Jurkat, Clone E6-1 (cell line): Measurements from ENCODE around the gene NYAP2. TPM values are rescaled to one million over a fixed set of nuclear protein-coding genes. Genes with fewer than 3 reads are reported as not detected.

Source experiments
- DNase-seq: peaks from one replicate; pipeline ENCODE4 v3.0.0-alpha.2; 2011; ENCODE audit warnings: low read depth, low spot score
- H3K4me3 ChIP-seq: 2 replicates; pipeline ENCODE4 v1.5.1; 2011; ENCODE audit warnings: mild to moderate bottlenecking, low read length, control low read depth, moderate library complexity
- polyA plus RNA-seq: library from polyadenylated mRNA; unstranded; fragments of >200 nt; gene quantifications from one replicate; pipeline ENCODE4 v1.2.1, GENCODE V29; 2012; ENCODE audit warnings: missing spikeins; ENCODE audit not compliant: insufficient read length, insufficient read depth

NYAP2 gene
- not detected for polyA plus RNA-seq

DNA sequence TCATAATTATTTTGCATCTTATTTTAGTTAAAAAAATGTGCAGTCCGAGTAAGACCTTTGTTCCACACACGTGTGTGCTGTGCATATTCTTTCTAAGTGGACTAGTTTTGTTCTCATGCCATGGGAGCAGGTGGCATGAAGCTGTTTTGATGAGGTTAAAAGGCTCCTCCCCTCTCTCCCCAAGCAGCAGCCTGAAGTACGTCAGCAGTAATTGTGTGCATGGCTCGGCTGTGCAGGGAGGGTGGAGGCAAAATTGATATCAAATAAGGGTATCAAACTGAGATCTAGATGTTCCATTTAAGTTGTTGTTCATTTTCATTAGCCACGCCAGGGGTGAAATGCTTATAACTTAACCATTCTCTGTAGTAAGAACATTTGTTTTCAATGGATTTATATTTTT is at the start of gene NYAP2:
Gene NYAP2, plus strand, starts transcription at position 207 of the 400 bp plus-strand sequence. CDS start 9,171 bp downstream, outside the sequence.
- DNase-seq = peak; percentile 19
- no peak within 1 kb of the TSS for H3K4me3 ChIP-seq

- DNase-seq = no peak
- H3K4me3 ChIP-seq = no peak overlapping the region
These were observed 45.9 kb upstream of the NYAP2 start for GRCh38 chr2:225353579-225354085.

GRCh38 chr2:225354281-225354774 is 45.2 kb upstream of the NYAP2 start:
- no peak overlapping the region for H3K4me3 ChIP-seq
- DNase-seq = peak; percentile 1

DNA sequence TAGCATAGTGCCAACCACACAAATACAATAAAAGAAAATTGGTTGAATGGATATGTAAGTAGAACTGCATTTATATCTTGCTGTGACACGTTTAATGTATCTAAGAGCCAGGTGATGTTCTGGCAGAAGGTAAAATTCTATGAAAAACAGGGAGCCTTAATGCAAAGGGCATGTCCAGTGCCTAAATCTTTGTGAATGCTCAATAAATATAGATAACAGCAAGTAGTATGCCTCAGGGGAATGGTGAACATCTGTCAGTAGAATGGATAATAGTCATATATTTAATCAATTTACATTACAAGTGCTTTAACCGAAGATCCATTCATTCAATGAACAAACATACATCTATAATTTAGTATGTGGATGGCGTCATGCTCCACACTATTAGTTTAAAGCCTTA is 43.7 kb upstream of the NYAP2 start:
- no peak for DNase-seq

GRCh38 chr2:225366731-225367130 is 32.8 kb upstream of the NYAP2 start:
- no peak for DNase-seq
- H3K4me3 ChIP-seq = no peak overlapping the region

More for the DNA sequence above, 43.7 kb upstream of the NYAP2 start:
- H3K4me3 ChIP-seq = no peak overlapping the region

GRCh38 chr2:225367482-225367881 is 32.0 kb upstream of the NYAP2 start:
- no peak for DNase-seq
- no peak overlapping the region for H3K4me3 ChIP-seq

DNA sequence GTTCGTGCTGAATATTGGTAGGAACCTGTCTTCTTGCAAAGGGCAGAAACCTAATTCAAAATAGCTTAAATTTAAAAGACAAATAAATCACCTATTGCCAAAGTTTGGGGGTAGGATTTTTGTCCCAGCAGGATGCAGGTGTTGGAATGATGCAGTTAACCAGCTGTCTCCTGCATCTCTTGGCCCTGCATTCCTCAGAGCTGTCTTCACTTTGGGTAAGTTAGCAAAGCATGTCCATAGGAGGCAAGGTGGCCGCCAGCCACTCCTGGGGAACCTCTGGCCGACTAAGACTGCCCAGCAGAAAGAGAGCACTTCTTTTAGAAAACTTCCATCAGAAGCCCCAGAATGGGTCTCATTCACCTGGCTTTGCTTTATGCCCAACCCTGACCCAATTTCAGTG is 20.5 kb upstream of the NYAP2 start:
- DNase-seq = no peak
- H3K4me3 ChIP-seq = no peak overlapping the region

DNA sequence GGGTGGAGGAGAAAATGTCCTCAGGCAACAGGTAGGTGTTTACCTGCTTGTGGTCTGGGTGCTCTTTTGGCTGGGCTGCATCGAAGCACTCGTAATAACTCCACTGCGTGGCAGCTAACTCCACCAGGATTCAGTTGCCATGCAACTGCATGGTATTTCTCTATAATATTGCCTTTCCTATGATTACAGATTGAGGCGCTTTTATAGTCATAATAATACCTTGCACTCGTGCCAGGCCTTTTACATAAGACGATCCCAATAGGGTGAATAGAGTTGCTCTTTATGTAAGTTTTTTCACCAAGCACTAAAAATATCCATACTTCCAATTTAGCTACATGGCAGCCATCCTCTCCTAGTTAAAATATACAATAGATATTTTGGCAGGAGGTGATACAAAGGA is 19.7 kb upstream of the NYAP2 start:
- no peak overlapping the region for H3K4me3 ChIP-seq
- no peak for DNase-seq

GRCh38 chr2:225381609-225382008 is 17.9 kb upstream of the NYAP2 start:
- DNase-seq = no peak

GRCh38 chr2:225398372-225398771 is 1.1 kb upstream of the NYAP2 start:
- no peak overlapping the region for H3K4me3 ChIP-seq
- no peak for DNase-seq

More at GRCh38 chr2:225381609-225382008, 17.9 kb upstream of the NYAP2 start:
- H3K4me3 ChIP-seq = no peak overlapping the region

DNA sequence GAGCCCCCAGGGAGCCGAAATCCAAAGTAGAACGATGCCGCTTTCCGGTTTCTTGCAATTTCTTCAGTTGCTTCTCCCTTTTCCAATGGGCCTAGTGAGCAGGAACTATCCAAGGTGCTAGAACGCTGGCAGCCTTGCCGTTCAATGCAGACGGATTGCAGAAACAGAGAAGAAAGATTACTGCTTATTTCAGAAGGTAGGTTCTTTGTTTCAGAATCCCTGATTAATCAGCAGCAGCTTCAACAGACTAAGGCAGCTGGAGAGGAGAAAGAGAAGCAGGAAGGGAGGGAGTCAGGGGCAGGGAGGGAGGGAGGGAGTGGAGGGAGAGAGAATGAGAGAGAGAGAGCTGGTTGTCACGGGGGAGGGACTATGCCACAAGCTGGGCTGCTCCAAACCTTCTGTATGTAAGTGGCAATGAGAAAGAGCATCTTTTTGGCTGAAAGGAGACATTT is 576 bp downstream of the NYAP2 start:
- peak; percentile 6 for DNase-seq

GRCh38 chr2:225400546-225401400 is 1.3 kb downstream of the NYAP2 start:
- no peak for DNase-seq
- H3K4me3 ChIP-seq = no peak overlapping the region

More for the DNA sequence above, 576 bp downstream of the NYAP2 start:
- no peak overlapping the region for H3K4me3 ChIP-seq

DNA sequence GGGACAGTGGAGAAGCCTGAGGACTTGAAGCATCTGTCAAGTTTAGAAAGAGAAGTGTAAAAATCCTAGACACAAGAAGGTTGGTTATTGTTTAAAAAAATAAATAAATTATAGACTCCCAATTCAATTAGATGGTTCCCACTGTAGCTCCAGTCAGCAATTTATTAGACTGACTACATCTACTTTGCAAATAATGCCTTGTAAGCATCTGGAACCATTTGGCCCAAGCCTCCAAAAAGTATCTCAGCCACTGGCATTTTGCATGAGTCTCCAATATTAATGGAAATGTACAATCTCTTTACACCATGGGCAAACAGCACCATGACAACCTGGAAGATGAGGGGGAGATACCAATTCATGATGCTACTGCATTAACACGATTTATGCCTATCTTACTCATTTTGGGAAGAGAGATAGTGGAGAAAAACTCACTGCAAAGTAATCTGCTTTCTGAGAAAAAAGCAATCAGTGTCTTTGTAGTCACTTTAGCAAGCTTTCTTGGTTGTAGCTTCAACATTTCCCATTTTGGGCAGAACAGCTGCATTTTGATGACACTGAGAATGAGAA is 2.8 kb downstream of the NYAP2 start:
- no peak for DNase-seq

DNA sequence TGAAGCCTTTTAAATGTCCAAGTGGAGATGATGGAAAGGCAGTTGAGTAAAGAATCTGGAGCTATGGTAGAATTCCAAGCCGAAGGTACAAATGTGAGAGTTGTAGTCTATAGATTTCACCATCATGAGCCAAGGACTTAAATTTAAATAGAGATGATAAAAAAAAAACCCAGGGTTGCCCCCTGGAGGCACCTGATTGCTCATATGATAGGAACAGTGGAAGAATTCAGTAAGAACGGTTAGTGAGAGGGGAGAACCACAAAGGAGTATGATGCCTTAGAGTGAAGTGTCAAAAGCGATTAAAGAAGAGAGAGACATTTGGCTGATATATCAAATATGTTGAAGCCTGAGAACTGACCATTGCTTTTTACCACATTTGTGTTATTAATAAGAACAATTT is 11.9 kb downstream of the NYAP2 start:
- H3K4me3 ChIP-seq = no peak overlapping the region
- DNase-seq = no peak

More for the DNA sequence above, 2.8 kb downstream of the NYAP2 start:
- H3K4me3 ChIP-seq = no peak overlapping the region

DNA sequence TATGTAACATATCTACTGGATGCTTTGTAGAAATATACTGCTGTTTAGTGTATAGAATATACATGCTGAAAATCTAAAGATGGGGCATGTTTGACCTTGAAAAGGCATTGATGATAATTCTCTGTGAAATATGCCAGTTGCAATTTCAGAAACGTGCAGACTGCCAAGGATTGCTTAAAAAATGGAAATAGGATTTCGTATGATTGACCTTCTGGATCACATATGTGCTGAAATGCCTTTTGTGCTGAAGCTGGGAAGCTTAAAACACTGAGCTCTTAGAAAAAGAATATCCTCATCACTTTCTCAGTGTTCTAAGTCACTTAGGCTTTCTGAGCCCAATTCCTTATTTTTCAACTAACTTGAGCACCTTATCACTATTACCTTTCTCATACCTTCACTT is 14.3 kb downstream of the NYAP2 start:
- no peak for DNase-seq
- no peak overlapping the region for H3K4me3 ChIP-seq

- no peak for DNase-seq
- H3K4me3 ChIP-seq = no peak overlapping the region
These were observed 15.4 kb downstream of the NYAP2 start for GRCh38 chr2:225414902-225415301.

GRCh38 chr2:225415341-225415740 is 15.8 kb downstream of the NYAP2 start:
- no peak overlapping the region for H3K4me3 ChIP-seq
- no peak for DNase-seq

- H3K4me3 ChIP-seq = no peak overlapping the region
- DNase-seq = no peak
These were observed 16.3 kb downstream of the NYAP2 start for GRCh38 chr2:225415792-225416191.

GRCh38 chr2:225416616-225417367 is 17.3 kb downstream of the NYAP2 start:
- H3K4me3 ChIP-seq = no peak overlapping the region
- DNase-seq = no peak
